Measurements from ENCODE around the gene C10orf90.

GRCh38 chr10:126402721-126403695 is 267.5 kb downstream of the C10orf90 start:
- TF ChIP-seq, protein P1, sequence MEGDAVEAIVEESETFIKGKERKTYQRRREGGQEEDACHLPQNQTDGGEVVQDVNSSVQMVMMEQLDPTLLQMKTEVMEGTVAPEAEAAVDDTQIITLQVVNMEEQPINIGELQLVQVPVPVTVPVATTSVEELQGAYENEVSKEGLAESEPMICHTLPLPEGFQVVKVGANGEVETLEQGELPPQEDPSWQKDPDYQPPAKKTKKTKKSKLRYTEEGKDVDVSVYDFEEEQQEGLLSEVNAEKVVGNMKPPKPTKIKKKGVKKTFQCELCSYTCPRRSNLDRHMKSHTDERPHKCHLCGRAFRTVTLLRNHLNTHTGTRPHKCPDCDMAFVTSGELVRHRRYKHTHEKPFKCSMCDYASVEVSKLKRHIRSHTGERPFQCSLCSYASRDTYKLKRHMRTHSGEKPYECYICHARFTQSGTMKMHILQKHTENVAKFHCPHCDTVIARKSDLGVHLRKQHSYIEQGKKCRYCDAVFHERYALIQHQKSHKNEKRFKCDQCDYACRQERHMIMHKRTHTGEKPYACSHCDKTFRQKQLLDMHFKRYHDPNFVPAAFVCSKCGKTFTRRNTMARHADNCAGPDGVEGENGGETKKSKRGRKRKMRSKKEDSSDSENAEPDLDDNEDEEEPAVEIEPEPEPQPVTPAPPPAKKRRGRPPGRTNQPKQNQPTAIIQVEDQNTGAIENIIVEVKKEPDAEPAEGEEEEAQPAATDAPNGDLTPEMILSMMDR (IDR thresholded peaks at IDR 0.05): no peak
- TF ChIP-seq ZFX (IDR thresholded peaks at IDR 0.05; ENCODE audit: borderline replicate concordance): no peak

All from 22Rv1 (cell line).